ENCODE data around the gene RASD1.

Gene RASD1

DNA sequence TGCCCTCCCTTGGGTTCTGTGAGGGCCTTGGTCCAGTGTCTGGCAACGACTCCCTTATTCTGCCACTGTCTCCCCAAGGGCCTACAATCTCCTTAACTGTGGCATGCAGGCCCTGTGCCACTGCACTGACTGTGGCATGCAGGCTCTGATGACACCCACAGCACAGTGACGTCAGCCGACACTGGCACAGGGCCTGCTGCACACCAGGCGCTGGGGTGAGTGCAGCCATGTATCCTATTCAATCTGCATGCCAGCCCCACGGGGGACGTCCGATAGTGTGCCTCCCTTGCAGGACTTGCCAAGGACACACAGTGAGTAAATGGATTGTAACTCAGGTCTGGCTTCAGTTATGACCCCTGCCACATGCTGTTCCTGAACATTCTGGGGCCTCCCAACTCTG lies 39.8 kb upstream of the RASD1 start:
- H3K4me1 Mint-ChIP-seq (ENCODE audit: low read depth) = no peaks in the 10 kb centered on the region
- DNase-seq (ENCODE audit: low spot score) = no peak
- H3K27me3 Mint-ChIP-seq (ENCODE audit: low read depth) = peaks cover 3% of the 10 kb centered on the region
- H3K36me3 Mint-ChIP-seq (ENCODE audit: low read depth) = no peaks in the 10 kb centered on the region
- H3K9me3 Mint-ChIP-seq = no peaks in the 10 kb centered on the region
- H3K27ac Mint-ChIP-seq = no peak overlapping the region
- no peak overlapping the region for H3K4me3 Mint-ChIP-seq

DNA sequence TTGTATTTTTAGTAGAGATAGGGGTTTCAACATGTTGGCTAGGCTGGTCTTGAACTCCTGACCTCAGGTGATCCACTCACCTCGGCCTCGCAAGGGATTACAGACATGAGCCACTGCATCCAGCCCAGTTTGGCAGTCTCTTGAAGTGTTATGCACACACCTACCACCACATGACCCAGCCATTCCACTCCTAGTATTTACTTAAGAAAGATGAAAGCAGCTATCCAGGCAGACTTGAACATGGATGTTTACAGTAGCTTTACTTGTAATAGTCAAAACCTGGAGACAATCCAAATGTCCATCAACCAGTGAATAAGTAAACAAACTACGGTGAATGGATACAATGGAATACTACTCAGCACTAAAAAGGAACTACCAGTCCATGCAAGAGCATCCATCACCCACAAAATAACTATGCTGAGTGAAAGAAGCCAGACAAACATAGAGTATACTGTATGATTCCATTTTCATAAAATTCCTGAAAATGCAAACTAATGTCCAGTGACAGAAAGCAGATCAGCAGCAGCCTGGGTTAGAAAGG lies 37.8 kb upstream of the RASD1 start:
- Mint-ChIP-seq H3K4me1 (ENCODE audit: low read depth) (no peaks in the 10 kb centered on the region), H3K36me3 (ENCODE audit: low read depth) (no peaks in the 10 kb centered on the region), H3K4me3 (no peak overlapping the region), H3K27ac (no peak overlapping the region), H3K27me3 (ENCODE audit: low read depth) (peaks cover 3% of the 10 kb centered on the region), H3K9me3 (no peaks in the 10 kb centered on the region)
- DNase-seq (ENCODE audit: low spot score) = no peak

DNA sequence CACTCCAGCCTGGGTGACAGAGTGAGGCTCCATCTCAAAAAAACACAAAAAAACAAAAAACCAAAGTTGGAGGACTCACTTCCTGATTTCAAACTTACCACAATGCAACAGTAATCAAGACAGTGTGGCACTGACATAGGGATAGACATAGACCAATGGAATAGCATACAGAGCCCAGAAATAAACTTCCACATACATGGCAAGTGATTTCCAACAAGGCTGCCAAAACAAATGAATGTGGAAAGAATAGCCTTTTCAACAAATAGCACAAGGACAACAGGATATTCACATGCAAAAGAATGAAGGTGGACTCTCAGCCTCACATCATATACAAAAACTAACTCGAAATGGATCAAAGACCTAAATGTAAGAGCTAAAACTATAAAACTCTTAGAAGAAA lies 36.8 kb upstream of the RASD1 start:
- H3K4me1 Mint-ChIP-seq (ENCODE audit: low read depth) = no peaks in the 10 kb centered on the region

DNA sequence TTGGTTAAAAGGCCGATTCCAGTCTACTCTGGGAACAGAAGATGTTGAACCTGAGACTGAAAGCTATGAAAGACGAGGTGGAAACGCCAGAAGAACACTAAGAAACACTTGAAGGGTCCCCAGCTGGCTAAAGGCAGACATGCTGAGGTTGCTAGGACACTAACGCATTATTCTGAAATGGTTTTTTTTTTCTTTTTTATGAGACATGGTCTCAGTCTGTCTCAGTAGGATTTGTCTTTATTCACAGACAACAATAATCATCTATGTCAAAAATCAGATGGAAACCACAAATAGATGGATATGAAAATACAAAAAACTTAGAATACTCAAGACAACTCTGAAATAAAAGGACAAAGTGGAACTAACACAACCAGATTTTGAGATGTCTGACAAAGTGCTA lies 35.0 kb upstream of the RASD1 start:
- no peak overlapping the region for H3K27ac Mint-ChIP-seq

More for the DNA sequence above, 36.8 kb upstream of the RASD1 start:
- H3K4me3 Mint-ChIP-seq = no peak overlapping the region
- H3K9me3 Mint-ChIP-seq = no peaks in the 10 kb centered on the region
- peaks cover 3% of the 10 kb centered on the region for H3K27me3 Mint-ChIP-seq (ENCODE audit: low read depth)
- no peak overlapping the region for H3K27ac Mint-ChIP-seq
- DNase-seq (ENCODE audit: low spot score) = no peak
- no peaks in the 10 kb centered on the region for H3K36me3 Mint-ChIP-seq (ENCODE audit: low read depth)

DNA sequence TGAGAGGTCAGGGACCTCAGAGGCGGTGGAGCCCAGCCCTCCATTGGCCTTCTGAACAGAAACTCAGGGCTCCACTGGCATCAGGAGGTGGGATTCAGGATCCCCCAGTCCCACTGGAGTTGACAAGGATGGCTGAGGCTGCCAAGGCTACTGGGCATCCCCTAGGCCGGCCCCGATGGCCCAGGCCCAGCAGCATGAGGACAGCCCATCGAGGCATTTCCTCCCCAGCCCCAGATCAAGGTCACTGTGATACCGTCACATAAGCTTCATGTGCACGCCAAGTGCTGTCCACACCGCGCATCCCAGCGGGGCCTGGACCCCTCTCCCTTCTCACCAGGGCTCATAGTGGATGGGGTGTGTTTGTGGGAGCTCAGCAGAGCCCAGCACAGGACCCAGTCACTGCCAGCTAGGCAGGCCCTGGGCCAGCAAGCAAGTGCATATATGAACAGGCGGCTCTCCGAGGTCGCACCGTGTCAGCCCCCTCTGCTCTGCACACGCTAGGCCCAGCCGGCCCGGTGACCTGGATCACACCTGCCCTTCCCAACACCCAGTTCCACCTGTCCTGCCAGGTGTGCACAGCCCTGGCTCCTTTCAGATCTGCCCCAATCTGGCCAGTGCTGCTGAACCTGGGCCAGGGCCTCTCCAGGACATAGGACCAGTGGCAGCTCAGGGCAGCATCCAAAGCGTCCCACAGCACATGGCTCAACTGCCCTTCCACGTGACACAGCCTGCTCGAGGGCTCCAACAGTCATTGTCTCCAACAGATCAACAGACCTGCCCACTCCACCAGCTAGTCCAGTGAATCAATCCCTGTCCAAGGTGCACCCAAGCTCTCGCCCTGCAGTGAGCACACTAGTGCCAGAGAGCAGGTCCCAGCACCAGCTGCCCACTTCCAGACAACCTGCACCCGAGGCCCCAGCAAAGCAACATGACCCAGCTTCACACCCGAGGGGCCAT lies 32.8 kb upstream of the RASD1 start:
- Mint-ChIP-seq H3K4me3 (no peak overlapping the region), H3K27me3 (ENCODE audit: low read depth) (peaks cover 3% of the 10 kb centered on the region), H3K4me1 (ENCODE audit: low read depth) (no peaks in the 10 kb centered on the region), H3K36me3 (ENCODE audit: low read depth) (no peaks in the 10 kb centered on the region), H3K9me3 (no peaks in the 10 kb centered on the region), H3K27ac (no peak overlapping the region)
- DNase-seq (ENCODE audit: low spot score) = no peak

More for the DNA sequence above, 35.0 kb upstream of the RASD1 start:
- Mint-ChIP-seq H3K27me3 (ENCODE audit: low read depth) (peaks cover 3% of the 10 kb centered on the region), H3K4me3 (no peak overlapping the region), H3K9me3 (no peaks in the 10 kb centered on the region), H3K4me1 (ENCODE audit: low read depth) (no peaks in the 10 kb centered on the region), H3K36me3 (ENCODE audit: low read depth) (no peaks in the 10 kb centered on the region)
- DNase-seq (ENCODE audit: low spot score) = no peak

DNA sequence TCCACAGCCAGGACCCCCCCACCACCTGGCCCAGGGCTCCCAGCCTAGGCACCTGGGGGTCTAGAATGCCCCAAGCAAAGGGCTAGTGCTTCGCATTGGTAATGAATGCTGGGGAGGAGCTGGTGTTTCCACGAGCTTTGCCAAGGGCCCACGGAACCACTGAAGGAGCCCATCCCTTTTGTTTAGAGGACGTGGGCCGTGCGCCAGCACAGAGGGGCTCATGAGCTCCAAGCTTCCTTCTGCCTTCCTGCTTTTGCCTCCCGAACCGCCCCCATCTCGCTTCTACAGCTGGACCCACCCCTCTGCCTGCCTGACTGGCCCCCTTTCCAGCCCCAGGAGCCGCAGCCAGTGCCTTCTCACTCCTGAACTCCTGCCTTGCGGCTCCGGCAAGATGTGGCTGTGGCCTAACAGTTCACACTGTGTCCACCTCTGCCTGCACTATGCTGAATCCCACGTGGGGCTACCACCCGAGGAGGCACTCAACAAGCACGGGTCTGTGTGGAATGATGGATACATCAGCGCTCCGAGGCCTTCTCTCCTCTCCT lies 31.8 kb upstream of the RASD1 start:
- no peaks in the 10 kb centered on the region for H3K36me3 Mint-ChIP-seq (ENCODE audit: low read depth)
- H3K27ac Mint-ChIP-seq = no peak overlapping the region
- H3K27me3 Mint-ChIP-seq (ENCODE audit: low read depth) = peaks cover 3% of the 10 kb centered on the region
- H3K4me3 Mint-ChIP-seq = no peak overlapping the region
- DNase-seq (ENCODE audit: low spot score) = no peak
- no peaks in the 10 kb centered on the region for H3K9me3 Mint-ChIP-seq
- H3K4me1 Mint-ChIP-seq (ENCODE audit: low read depth) = no peaks in the 10 kb centered on the region

DNA sequence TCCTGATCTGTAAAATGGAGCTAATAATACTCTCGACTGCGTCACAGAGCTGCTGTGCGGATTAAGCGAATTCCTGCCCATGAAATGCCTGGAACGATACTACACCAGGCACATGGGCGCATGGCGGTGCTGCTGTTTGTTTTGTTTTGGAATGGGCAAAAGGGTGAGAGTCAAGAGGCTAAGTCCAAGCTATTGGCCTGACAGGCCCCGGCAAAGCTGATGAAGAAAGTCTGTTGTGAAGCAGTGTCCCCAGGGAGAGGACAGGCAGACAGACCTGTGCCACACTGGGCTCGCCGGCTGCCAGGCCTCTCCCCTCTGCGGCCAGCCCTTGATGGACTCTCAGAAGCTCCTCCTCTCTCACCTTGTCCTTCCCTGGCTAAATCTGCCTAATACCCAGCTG lies 31.3 kb upstream of the RASD1 start:
- Mint-ChIP-seq H3K9me3 (no peaks in the 10 kb centered on the region), H3K4me3 (no peak overlapping the region), H3K36me3 (ENCODE audit: low read depth) (no peaks in the 10 kb centered on the region), H3K27me3 (ENCODE audit: low read depth) (peaks cover 3% of the 10 kb centered on the region), H3K27ac (no peak overlapping the region), H3K4me1 (ENCODE audit: low read depth) (no peaks in the 10 kb centered on the region)
- DNase-seq (ENCODE audit: low spot score) = no peak

DNA sequence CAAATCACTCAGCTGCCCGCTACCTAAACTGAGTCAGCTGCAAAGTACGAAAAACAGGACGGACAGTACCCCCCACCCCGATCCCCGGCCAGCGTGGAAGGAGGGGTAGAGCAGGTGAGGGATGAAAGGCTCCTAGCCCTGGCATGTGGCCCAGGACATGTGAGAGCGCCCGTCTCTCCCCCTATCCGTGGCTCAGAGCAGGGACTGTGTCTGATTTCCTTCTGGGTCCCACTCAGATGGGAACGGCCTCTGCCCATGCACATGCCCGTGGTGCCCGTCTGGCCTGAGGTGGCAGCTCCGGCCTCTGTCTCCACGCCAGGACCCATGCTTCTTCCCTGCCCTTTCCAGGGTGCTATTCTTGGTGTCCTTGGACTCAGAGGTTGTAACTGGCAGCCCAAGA lies 30.2 kb upstream of the RASD1 start:
- Mint-ChIP-seq H3K27ac (no peak overlapping the region), H3K36me3 (ENCODE audit: low read depth) (no peaks in the 10 kb centered on the region)

DNA sequence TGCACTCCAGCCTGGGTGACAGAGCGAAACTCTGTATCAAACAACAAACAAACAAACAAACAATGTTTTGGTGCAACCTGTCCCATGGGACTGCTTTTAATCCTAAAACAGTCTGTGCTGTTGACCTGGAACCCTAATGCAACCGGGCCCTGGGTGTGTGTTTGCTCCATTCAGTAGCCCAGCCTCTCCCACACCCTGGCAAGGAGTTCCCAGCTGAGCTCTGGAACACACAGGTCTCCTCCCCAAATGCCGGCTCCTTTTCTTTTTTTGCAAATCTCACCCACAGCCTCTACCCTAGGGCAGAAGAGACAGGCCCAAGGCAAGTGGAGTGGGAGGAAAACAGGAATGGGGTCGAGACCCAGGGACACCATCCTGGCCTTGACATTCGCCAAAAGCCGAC lies 29.8 kb upstream of the RASD1 start:
- H3K27me3 Mint-ChIP-seq (ENCODE audit: low read depth) = no peaks in the 10 kb centered on the region
- H3K9me3 Mint-ChIP-seq = no peaks in the 10 kb centered on the region
- no peak overlapping the region for H3K4me3 Mint-ChIP-seq
- H3K36me3 Mint-ChIP-seq (ENCODE audit: low read depth) = no peaks in the 10 kb centered on the region
- DNase-seq (ENCODE audit: low spot score) = no peak
- no peaks in the 10 kb centered on the region for H3K4me1 Mint-ChIP-seq (ENCODE audit: low read depth)
- H3K27ac Mint-ChIP-seq = no peak overlapping the region

More for the DNA sequence above, 30.2 kb upstream of the RASD1 start:
- Mint-ChIP-seq H3K4me3 (no peak overlapping the region), H3K4me1 (ENCODE audit: low read depth) (no peaks in the 10 kb centered on the region), H3K27me3 (ENCODE audit: low read depth) (no peaks in the 10 kb centered on the region), H3K9me3 (no peaks in the 10 kb centered on the region)
- no peak for DNase-seq (ENCODE audit: low spot score)

DNA sequence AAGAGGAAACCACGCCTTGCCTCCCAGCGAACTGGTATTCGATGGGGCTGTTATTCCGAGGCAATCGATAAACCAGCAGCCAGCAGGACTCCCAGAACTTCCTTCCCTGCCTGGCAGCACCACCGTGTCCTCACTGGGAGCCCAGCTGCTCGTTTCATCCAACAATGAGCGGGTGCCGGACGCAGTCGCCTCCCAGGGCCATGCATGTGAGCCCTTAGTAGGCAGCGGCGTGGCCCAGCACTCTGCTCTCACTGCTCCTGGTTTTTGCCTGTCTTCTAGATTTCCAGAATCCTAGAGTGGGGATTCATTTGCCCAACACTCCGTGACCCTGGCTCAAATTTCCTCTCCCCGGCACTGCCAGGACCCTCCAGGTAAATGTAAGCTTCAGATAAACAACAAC lies 29.1 kb upstream of the RASD1 start:
- Mint-ChIP-seq H3K4me3 (no peak overlapping the region), H3K4me1 (ENCODE audit: low read depth) (no peaks in the 10 kb centered on the region), H3K27ac (no peak overlapping the region)

DNA sequence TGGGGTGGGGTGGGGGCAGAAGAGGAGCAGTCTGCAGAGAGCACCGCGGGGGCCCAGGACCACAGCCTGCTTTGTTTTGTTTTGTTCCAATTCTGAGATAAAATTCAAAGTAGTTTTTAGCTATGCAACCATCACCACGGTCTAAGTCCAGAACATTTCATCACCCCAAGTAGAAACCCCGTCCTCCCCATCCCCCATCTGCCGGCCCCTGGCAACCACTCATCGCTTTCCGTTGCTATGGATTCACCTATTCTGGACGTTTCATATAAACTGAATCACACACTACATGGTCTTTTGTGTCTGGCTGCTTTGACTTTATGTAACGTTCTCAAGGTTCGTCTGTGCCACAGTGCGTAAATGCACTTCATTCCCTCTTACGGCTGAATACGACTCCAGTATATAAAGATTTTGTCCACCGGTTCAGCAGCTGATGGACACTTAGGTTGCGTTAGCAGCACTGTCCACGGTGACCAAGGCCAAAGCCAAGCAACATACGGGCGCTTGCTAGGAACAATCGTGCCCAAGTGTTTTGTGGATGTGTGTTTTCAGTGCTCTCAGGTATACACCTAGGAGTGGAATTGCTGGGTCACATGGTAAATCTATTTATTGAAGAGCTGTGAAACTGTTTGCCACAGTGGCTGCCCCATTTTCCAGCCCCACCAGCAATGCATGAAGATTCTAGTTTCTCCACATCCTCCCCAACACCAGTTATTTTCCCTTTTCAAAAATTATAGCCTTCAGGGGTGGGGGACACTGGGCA lies 27.7 kb upstream of the RASD1 start:
- H3K36me3 Mint-ChIP-seq (ENCODE audit: low read depth) = no peaks in the 10 kb centered on the region
- no peaks in the 10 kb centered on the region for H3K4me1 Mint-ChIP-seq (ENCODE audit: low read depth)
- no peak for DNase-seq (ENCODE audit: low spot score)
- no peaks in the 10 kb centered on the region for H3K27me3 Mint-ChIP-seq (ENCODE audit: low read depth)
- H3K9me3 Mint-ChIP-seq = no peaks in the 10 kb centered on the region
- no peak overlapping the region for H3K27ac Mint-ChIP-seq
- H3K4me3 Mint-ChIP-seq = no peak overlapping the region

More for the DNA sequence above, 29.1 kb upstream of the RASD1 start:
- DNase-seq (ENCODE audit: low spot score) = no peak
- no peaks in the 10 kb centered on the region for H3K27me3 Mint-ChIP-seq (ENCODE audit: low read depth)
- H3K36me3 Mint-ChIP-seq (ENCODE audit: low read depth) = no peaks in the 10 kb centered on the region
- H3K9me3 Mint-ChIP-seq = no peaks in the 10 kb centered on the region

DNA sequence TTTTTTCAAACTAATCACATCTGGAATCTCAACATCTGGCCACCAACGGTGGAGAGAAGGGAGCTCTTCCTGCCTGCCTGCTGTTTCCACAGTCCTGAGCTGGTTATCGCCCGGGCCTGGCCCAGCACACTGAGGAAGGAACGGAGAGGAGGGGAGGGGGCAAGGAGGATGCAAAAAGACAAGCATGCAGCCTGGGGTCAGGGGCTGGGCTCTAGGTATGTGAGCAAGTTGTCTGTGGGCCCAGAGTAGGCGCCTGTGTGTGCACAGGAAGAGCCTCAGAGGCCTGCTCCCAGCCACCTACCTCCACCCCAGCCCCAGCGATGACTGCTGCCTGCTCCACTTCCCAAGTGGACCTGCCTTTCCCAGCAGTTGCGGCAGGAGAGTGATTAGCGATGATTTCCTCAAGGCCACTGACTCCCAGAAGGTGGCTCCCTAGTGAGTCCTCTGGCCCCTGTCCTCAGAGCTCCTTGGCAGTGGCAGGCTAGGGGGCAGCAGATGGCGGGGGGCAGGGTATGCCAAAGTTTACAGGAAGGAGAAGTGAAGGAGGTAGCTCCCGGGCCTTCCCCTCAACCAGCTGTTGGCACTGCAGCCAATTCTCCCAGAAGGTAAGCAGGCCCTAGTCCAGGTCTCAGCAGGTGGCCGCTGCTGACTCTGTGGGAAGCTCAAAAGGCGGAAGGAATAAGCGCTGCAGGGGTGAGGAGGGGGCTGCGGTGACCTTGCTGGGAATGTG lies 27.0 kb upstream of the RASD1 start:
- Mint-ChIP-seq H3K9me3 (no peaks in the 10 kb centered on the region), H3K4me3 (no peak overlapping the region), H3K4me1 (ENCODE audit: low read depth) (no peaks in the 10 kb centered on the region), H3K36me3 (ENCODE audit: low read depth) (no peaks in the 10 kb centered on the region), H3K27ac (no peak overlapping the region), H3K27me3 (ENCODE audit: low read depth) (no peaks in the 10 kb centered on the region)
- DNase-seq (ENCODE audit: low spot score) = no peak

DNA sequence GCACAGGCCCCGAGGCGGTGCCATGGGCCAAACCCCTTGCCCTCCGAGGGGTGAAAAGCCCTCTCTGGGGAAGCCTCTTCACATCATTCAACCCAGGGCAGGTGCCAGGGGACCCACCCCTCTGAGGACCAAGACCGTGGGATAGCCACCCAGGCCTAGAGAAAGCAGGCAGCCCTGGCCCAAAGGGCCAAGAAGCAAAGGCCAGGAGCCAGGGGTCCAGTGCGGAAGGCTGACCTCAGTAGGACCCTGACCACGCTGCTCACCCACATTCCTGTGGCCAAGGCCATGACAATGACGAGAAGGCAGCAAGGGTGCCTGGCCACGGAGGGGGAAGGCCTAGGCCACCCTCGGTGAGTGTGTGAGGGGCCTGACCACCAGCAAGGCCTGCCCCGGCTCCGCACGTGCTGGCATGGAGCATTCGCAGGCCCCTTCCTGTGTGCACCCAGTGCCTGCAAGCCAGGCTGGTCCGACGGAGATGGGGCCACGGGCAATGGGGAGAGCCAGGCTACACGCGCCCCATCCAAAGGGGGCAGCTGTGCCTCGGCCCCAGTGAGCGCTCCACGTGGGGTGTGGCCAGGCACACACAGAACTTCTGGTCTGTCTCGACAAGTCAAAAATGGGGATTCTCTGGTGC lies 24.5 kb upstream of the RASD1 start:
- no peaks in the 10 kb centered on the region for H3K9me3 Mint-ChIP-seq
- H3K4me3 Mint-ChIP-seq = no peak overlapping the region
- no peaks in the 10 kb centered on the region for H3K36me3 Mint-ChIP-seq (ENCODE audit: low read depth)

More for the DNA sequence above, 24.5 kb upstream of the RASD1 start:
- no peak for DNase-seq (ENCODE audit: low spot score)
- no peaks in the 10 kb centered on the region for H3K27me3 Mint-ChIP-seq (ENCODE audit: low read depth)
- H3K4me1 Mint-ChIP-seq (ENCODE audit: low read depth) = no peaks in the 10 kb centered on the region
- H3K27ac Mint-ChIP-seq = no peak overlapping the region

Data from T-helper 2 cell treated with Interferon-gamma antibody and Interleukin-4, amounts not matched to agents 5 μg/mL and 100 μg/mL, for 36 hours (primary cell).